GM12874 (cell line): Measurements from ENCODE around the gene NNAT.

Experiments used
- CTCF ChIP-seq: IDR thresholded peaks from 2 replicates; pipeline ENCODE4 v1.5.1; 2011; ENCODE audit warnings: low read depth, mild to moderate bottlenecking, control low read depth, low read length, moderate library complexity; ENCODE audit not compliant: insufficient read depth

NNAT gene

GRCh38 chr20:37522260-37523011 lies 1.4 kb downstream of the NNAT start:
- no peak for TF ChIP-seq CTCF

- TF ChIP-seq CTCF, result no peak
Observed at GRCh38 chr20:37523012-37523391, 2.0 kb downstream of the NNAT start.

GRCh38 chr20:37523911-37524700 lies 3.1 kb downstream of the NNAT start:
- TF ChIP-seq CTCF, result no peak

- TF ChIP-seq CTCF, result no peak
Observed at GRCh38 chr20:37524859-37525708, 4.0 kb downstream of the NNAT start.

- no peak for TF ChIP-seq CTCF
Observed at GRCh38 chr20:37525810-37526209, 4.8 kb downstream of the NNAT start.

- no peak for TF ChIP-seq CTCF
Observed at GRCh38 chr20:37526238-37526838, 5.3 kb downstream of the NNAT start.
